Mononuclear cell (primary cell): ENCODE data around the gene SPATA9. TPM values are rescaled to one million over a fixed set of nuclear protein-coding genes. Genes with fewer than 3 reads are reported as not detected.
A peak's percentile ranks its signal among the peaks of the same experiment; 100 is the strongest.

ENCODE experiments used
- H3K27me3 ChIP-seq: 2 replicates; pipeline ENCODE4 v1.6.0; 2011; ENCODE audit warnings: low read length, control low read depth; ENCODE audit not compliant: insufficient read depth
- H3K4me1 ChIP-seq: 2 replicates; pipeline ENCODE4 v1.5.1; 2011; ENCODE audit warnings: mild to moderate bottlenecking, low read length, control low read depth; ENCODE audit not compliant: insufficient read depth
- H3K4me3 ChIP-seq: 2 replicates; pipeline ENCODE4 v1.5.1; 2011; ENCODE audit warnings: mild to moderate bottlenecking, low read length, moderate library complexity
- H3K9me3 ChIP-seq: 2 replicates; pipeline ENCODE4 v1.5.1; 2011; ENCODE audit warnings: low read depth, mild to moderate bottlenecking, control low read depth, low read length
- total RNA-seq: library from RNA; depleted of rRNA; stranded (reverse); fragments of >200 nt; gene quantifications from one replicate; pipeline ENCODE4 v1.2.3, GENCODE V29; 2012

Gene SPATA9
- total RNA-seq, 1 donor, result not detected

GRCh38 chr5:95626701-95627100, 56.1 kb downstream of the SPATA9 start:
- no peaks in the 10 kb centered on the region for H3K27me3 ChIP-seq
- H3K4me3 ChIP-seq, result no peak overlapping the region
- peaks cover 18% of the 10 kb centered on the region for H3K4me1 ChIP-seq
- no peaks in the 10 kb centered on the region for H3K9me3 ChIP-seq

- no peaks in the 10 kb centered on the region for H3K9me3 ChIP-seq
- peaks cover 38% of the 10 kb centered on the region for H3K4me1 ChIP-seq
- H3K27me3 ChIP-seq, result no peaks in the 10 kb centered on the region
- H3K4me3 ChIP-seq, result no peak overlapping the region
These were observed 58.4 kb downstream of the SPATA9 start for GRCh38 chr5:95624368-95624767.

- no peak overlapping the region for H3K4me3 ChIP-seq
- H3K27me3 ChIP-seq, result no peaks in the 10 kb centered on the region
- H3K9me3 ChIP-seq, result no peaks in the 10 kb centered on the region
- H3K4me1 ChIP-seq, result peaks cover 41% of the 10 kb centered on the region
These were observed 59.1 kb downstream of the SPATA9 start for GRCh38 chr5:95623706-95624105.

- H3K9me3 ChIP-seq, result no peaks in the 10 kb centered on the region
- peaks cover 41% of the 10 kb centered on the region for H3K4me1 ChIP-seq
- H3K27me3 ChIP-seq, result no peaks in the 10 kb centered on the region
- H3K4me3 ChIP-seq, result no peak overlapping the region
These were observed 60.8 kb downstream of the SPATA9 start for GRCh38 chr5:95621839-95622629.

GRCh38 chr5:95620870-95621838, 61.6 kb downstream of the SPATA9 start:
- H3K9me3 ChIP-seq, result no peaks in the 10 kb centered on the region
- no peaks in the 10 kb centered on the region for H3K27me3 ChIP-seq
- peak overlapping the region; percentile 47 for H3K4me3 ChIP-seq
- peaks cover 41% of the 10 kb centered on the region for H3K4me1 ChIP-seq

- no peaks in the 10 kb centered on the region for H3K27me3 ChIP-seq
- H3K4me3 ChIP-seq, result peak within 1 kb of the TSS; percentile 47
- H3K9me3 ChIP-seq, result no peaks in the 10 kb centered on the region
- H3K4me1 ChIP-seq, result peaks cover 41% of the 10 kb centered on the region
These were observed 62.5 kb downstream of the SPATA9 start, which contains the start of gene GPR150 for GRCh38 chr5:95620030-95620869. GPR150 (plus strand) TSS chr5:95620087; CDS start chr5:95620276, 189 bp downstream.

GRCh38 chr5:95619514-95620029, 63.2 kb downstream of the SPATA9 start:
- no peaks in the 10 kb centered on the region for H3K9me3 ChIP-seq
- peak overlapping the region; percentile 47 for H3K4me3 ChIP-seq
- H3K4me1 ChIP-seq, result peaks cover 41% of the 10 kb centered on the region
- H3K27me3 ChIP-seq, result no peaks in the 10 kb centered on the region

GRCh38 chr5:95619096-95619495, 63.7 kb downstream of the SPATA9 start:
- H3K27me3 ChIP-seq, result no peaks in the 10 kb centered on the region
- peaks cover 41% of the 10 kb centered on the region for H3K4me1 ChIP-seq
- no peak overlapping the region for H3K4me3 ChIP-seq
- H3K9me3 ChIP-seq, result no peaks in the 10 kb centered on the region

- Histone ChIP-seq H3K27me3 (no peaks in the 10 kb centered on the region), H3K4me1 (peaks cover 26% of the 10 kb centered on the region), H3K4me3 (no peak overlapping the region), H3K9me3 (no peaks in the 10 kb centered on the region)
These were observed 65.7 kb downstream of the SPATA9 start for GRCh38 chr5:95617057-95617456.

GRCh38 chr5:95615164-95615467, 67.7 kb downstream of the SPATA9 start:
- H3K27me3 ChIP-seq, result no peaks in the 10 kb centered on the region
- peaks cover 11% of the 10 kb centered on the region for H3K4me1 ChIP-seq

GRCh38 chr5:95613514-95613913, 69.3 kb downstream of the SPATA9 start:
- H3K9me3 ChIP-seq, result no peaks in the 10 kb centered on the region
- H3K4me1 ChIP-seq, result no peaks in the 10 kb centered on the region
- H3K27me3 ChIP-seq, result no peaks in the 10 kb centered on the region
- H3K4me3 ChIP-seq, result no peak overlapping the region

More at GRCh38 chr5:95615164-95615467, 67.7 kb downstream of the SPATA9 start:
- Histone ChIP-seq H3K9me3 (no peaks in the 10 kb centered on the region), H3K4me3 (no peak overlapping the region)

- H3K4me3 ChIP-seq, result no peak overlapping the region
- no peaks in the 10 kb centered on the region for H3K9me3 ChIP-seq
- H3K4me1 ChIP-seq, result no peaks in the 10 kb centered on the region
- H3K27me3 ChIP-seq, result no peaks in the 10 kb centered on the region
These were observed 71.4 kb downstream of the SPATA9 start for GRCh38 chr5:95611396-95611795.

- H3K9me3 ChIP-seq, result no peaks in the 10 kb centered on the region
- H3K4me3 ChIP-seq, result no peak overlapping the region
- H3K27me3 ChIP-seq, result no peaks in the 10 kb centered on the region
- no peaks in the 10 kb centered on the region for H3K4me1 ChIP-seq
These were observed 72.2 kb downstream of the SPATA9 start for GRCh38 chr5:95610546-95610945.

- Histone ChIP-seq H3K4me3 (no peak overlapping the region), H3K4me1 (no peaks in the 10 kb centered on the region), H3K27me3 (no peaks in the 10 kb centered on the region), H3K9me3 (no peaks in the 10 kb centered on the region)
These were observed 73.1 kb downstream of the SPATA9 start for GRCh38 chr5:95609711-95610110.
